ENCODE results near the gene SIRT7. TPM values are rescaled to one million over a fixed set of nuclear protein-coding genes. Genes with fewer than 3 reads are reported as not detected.

The SIRT7 gene
- total RNA-seq, 6 experiments from 2014 or later, result 7.4 to 15.0 (median 12.2) TPM

GRCh38 chr17:81924557-81925532 is 6.9 kb upstream of the SIRT7 start:
- H3K4me1 ChIP-seq, result peaks cover 0 to 64% (median 31%) of the 10 kb centered on the region in 4 donors
- WGBS (ENCODE audit: insufficient coverage, low coverage, low lambda C conversion rate, missing lambda C conversion rate), result 29% methylated on average over 11 of the region's 21 CpGs
- no peak for TF ChIP-seq CTCF (IDR thresholded peaks at IDR 0.05)
- no peak for TF ChIP-seq POLR2A (IDR thresholded peaks at IDR 0.05)
- intact Hi-C loops (cut with DNase I), result no loop called here
- peaks cover 0 to 10% (median 4%) of the 10 kb centered on the region in 4 donors for H3K36me3 ChIP-seq
- no peaks in the 10 kb centered on the region for H3K27me3 ChIP-seq
- H3K4me3 ChIP-seq, result peak overlapping the region; percentile 1 to 57 (median 5)
- ATAC-seq (peak; percentile 6 to 48 (median 30)), DNase-seq (peak in 2 of 3 donors; percentile 86 to 87)
- H3K27ac ChIP-seq, result peak overlapping the region in 2 of 3 donors; percentile 54 to 80
- H3K9me3 ChIP-seq, result no peaks in the 10 kb centered on the region

- H3K36me3 ChIP-seq, result peaks cover 0 to 10% (median 4%) of the 10 kb centered on the region in 4 donors
- peak; percentile 27 for TF ChIP-seq POLR2A (IDR thresholded peaks at IDR 0.05)
- TF ChIP-seq CTCF (IDR thresholded peaks at IDR 0.05), result no peak
- 4% methylated on average over 8 of the region's 32 CpGs for WGBS (ENCODE audit: insufficient coverage, low coverage, low lambda C conversion rate, missing lambda C conversion rate)
- peak; percentile 79 to 88 (median 82) for DNase-seq
- no peaks in the 10 kb centered on the region for H3K27me3 ChIP-seq
- H3K9me3 ChIP-seq, result no peaks in the 10 kb centered on the region
- H3K4me3 ChIP-seq, result peak overlapping the region; percentile 29 to 57 (median 48)
- peaks cover 0 to 72% (median 31%) of the 10 kb centered on the region in 4 donors for H3K4me1 ChIP-seq
- peak; percentile 33 to 43 (median 42) for ATAC-seq
- intact Hi-C loops (cut with DNase I), result no loop called here
- H3K27ac ChIP-seq, result peak overlapping the region; percentile 36 to 80 (median 54)
These were observed 5.6 kb upstream of the SIRT7 start for GRCh38 chr17:81923302-81924260.

- TF ChIP-seq POLR2A (IDR thresholded peaks at IDR 0.05) (no peak), CTCF (IDR thresholded peaks at IDR 0.05) (no peak)
- DNase-seq (no peak), ATAC-seq (no peak)
- H3K27me3 ChIP-seq, result no peaks in the 10 kb centered on the region
- intact Hi-C loops (cut with DNase I), result no loop called here
- WGBS (ENCODE audit: insufficient coverage, low coverage, low lambda C conversion rate, missing lambda C conversion rate), result 55% methylated on average over 8 of the region's 58 CpGs
- H3K27ac ChIP-seq, result peak overlapping the region in 1 of 3 donors; percentile 80
- H3K9me3 ChIP-seq, result no peaks in the 10 kb centered on the region
- peaks cover 0 to 70% (median 34%) of the 10 kb centered on the region in 4 donors for H3K4me1 ChIP-seq
- peaks cover 0 to 10% (median 4%) of the 10 kb centered on the region in 4 donors for H3K36me3 ChIP-seq
- H3K4me3 ChIP-seq, result peak overlapping the region in 2 of 3 donors; percentile 48 to 57
These were observed 4.8 kb upstream of the SIRT7 start for GRCh38 chr17:81922566-81923301.
